ENCODE results near the gene AMBRA1. TPM values are rescaled to one million over a fixed set of nuclear protein-coding genes. Genes with fewer than 3 reads are reported as not detected.

Gene AMBRA1
- total and polyA plus RNA-seq, 8 donors = 6.8 to 18.7 (median 11.1) TPM

DNA sequence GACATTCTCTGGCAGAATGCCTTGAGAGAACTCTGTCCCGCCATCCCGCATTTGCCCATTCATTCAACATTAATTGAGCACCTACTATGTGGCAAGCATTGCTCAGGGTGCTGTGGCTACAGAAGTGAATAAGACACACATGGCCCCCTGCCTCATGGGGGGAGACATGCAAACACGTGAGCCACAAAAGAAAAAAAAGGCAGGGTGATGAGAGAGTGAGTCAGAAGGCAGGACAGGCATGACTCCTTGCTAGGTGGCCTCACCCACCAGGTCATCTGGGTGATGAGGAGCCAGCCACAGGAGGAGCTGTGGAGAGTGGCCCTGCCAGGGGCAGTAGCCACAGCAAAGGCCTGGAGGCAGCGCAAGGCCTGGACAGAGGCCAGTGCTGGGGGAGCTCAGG lies 207.1 kb downstream of the AMBRA1 start:
- DNase-seq = peak in 1 of 6 donors; percentile 9
- intact Hi-C loops (cut with DNase I) = loop anchor here in 1 of 3 donors (5.0 kb wide), 1 partner anchor 141 kb away; no protein-coding TSS in a partner anchor

DNA sequence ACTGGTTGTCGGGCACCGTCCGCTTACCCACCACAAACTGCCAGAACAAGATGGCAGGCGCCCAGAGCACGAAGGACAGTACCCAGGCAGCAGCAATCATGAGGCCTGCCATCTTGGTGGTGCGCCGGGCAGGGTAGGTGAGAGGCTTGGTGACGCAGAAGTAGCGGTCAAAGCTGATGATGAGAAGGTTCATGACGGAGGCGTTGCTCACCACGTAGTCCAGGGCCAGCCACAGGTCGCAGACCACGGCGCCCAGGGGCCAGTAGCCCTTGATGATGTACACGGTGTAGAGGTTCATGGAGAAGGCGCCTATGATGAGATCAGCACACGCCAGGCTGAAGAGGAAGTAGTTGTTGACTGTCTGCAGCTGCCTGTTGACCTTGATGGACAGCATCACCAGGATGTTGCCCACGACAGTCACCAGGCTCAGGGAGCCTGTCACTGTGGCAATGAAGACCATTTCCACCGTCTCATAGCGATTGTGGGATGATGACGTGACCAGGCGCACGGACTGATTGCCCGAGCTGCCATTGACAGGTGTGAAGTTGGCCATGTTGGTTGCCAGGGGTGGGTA lies 207.7 kb downstream of the AMBRA1 start:
- Histone ChIP-seq H3K4me1 (peaks cover 0 to 15% (median 6%) of the 10 kb centered on the region in 3 donors), H3K9me3 (no peaks in the 10 kb centered on the region), H3K36me3 (no peaks in the 10 kb centered on the region), H3K27ac (no peak overlapping the region), H3K27me3 (peaks cover 0 to 26% (median 3%) of the 10 kb centered on the region in 4 donors), H3K4me3 (no peak overlapping the region)
- intact Hi-C loops (cut with DNase I) = loop anchor here in 1 of 3 donors (5.0 kb wide), 1 partner anchor 141 kb away; no protein-coding TSS in a partner anchor
- no peak for TF ChIP-seq CTCF (IDR thresholded peaks at IDR 0.05)
- DNase-seq (peak in 1 of 6 donors; percentile 7), ATAC-seq (no peak), FAIRE-seq (no peak)
- WGBS, 2 donors = 92 to 93% methylated on average over 25 of the region's 25 CpGs

More for the DNA sequence above, 207.1 kb downstream of the AMBRA1 start:
- H3K27ac ChIP-seq = no peak overlapping the region
- TF ChIP-seq CTCF (IDR thresholded peaks at IDR 0.05) = no peak
- no peak for FAIRE-seq
- no peaks in the 10 kb centered on the region for H3K9me3 ChIP-seq
- no peaks in the 10 kb centered on the region for H3K36me3 ChIP-seq
- 83 to 85% methylated on average over 4 of the region's 4 CpGs for WGBS, 2 donors
- no peak for ATAC-seq
- no peak overlapping the region for H3K4me3 ChIP-seq
- peaks cover 0 to 26% (median 3%) of the 10 kb centered on the region in 4 donors for H3K27me3 ChIP-seq
- peaks cover 0 to 15% (median 6%) of the 10 kb centered on the region in 3 donors for H3K4me1 ChIP-seq

GRCh38 chr11:46385169-46386004 lies 208.4 kb downstream of the AMBRA1 start:
- WGBS, 2 donors = 90 to 93% methylated on average over 43 to 47 of the region's 47 CpGs
- DNase-seq (peak in 1 of 6 donors; percentile 8), FAIRE-seq (no peak), ATAC-seq (no peak)
- no peaks in the 10 kb centered on the region for H3K9me3 ChIP-seq
- peaks cover 0 to 14% (median 6%) of the 10 kb centered on the region in 3 donors for H3K4me1 ChIP-seq
- no peaks in the 10 kb centered on the region for H3K36me3 ChIP-seq
- intact Hi-C loops (cut with DNase I) = loop anchor here in 1 of 3 donors (5.0 kb wide), 1 partner anchor 142 kb away; no protein-coding TSS in a partner anchor
- no peak overlapping the region for H3K4me3 ChIP-seq
- H3K27me3 ChIP-seq = peaks cover 0 to 22% (median under 1%) of the 10 kb centered on the region in 4 donors
- no peak overlapping the region for H3K27ac ChIP-seq
- TF ChIP-seq CTCF (IDR thresholded peaks at IDR 0.05) = no peak

GRCh38 chr11:46383974-46384701 lies 209.7 kb downstream of the AMBRA1 start:
- peaks cover 0 to 15% (median 0%) of the 10 kb centered on the region in 4 donors for H3K27me3 ChIP-seq
- intact Hi-C loops (cut with DNase I) = no loop called here
- TF ChIP-seq CTCF (IDR thresholded peaks at IDR 0.05) = no peak
- H3K27ac ChIP-seq = no peak overlapping the region
- H3K4me3 ChIP-seq = no peak overlapping the region
- H3K36me3 ChIP-seq = no peaks in the 10 kb centered on the region
- WGBS, 2 donors = 86 to 91% methylated on average over 12 of the region's 12 CpGs
- no peaks in the 10 kb centered on the region for H3K9me3 ChIP-seq
- no peak for FAIRE-seq
- peak in 1 of 6 donors; percentile 7 for DNase-seq
- no peak for ATAC-seq
- peaks cover 0 to 6% (median 0%) of the 10 kb centered on the region in 3 donors for H3K4me1 ChIP-seq

All from pancreas (tissue), 10 donors.